ENCODE measurements around the gene FABP1. TPM values are rescaled to one million over a fixed set of nuclear protein-coding genes. Genes with fewer than 3 reads are reported as not detected.

Gene FABP1
- total RNA-seq, result not detected in 2 replicates

GRCh38 chr2:88127888-88128653 is at the start of gene FABP1:
FABP1 (minus strand) TSS chr2:88128062; CDS start chr2:88128017, 45 bp downstream.
- DNase-seq (ENCODE audit: extremely low read depth, low read depth, low spot score), result no peak

- DNase-seq (ENCODE audit: extremely low read depth, low read depth, low spot score), result no peak
Observed at GRCh38 chr2:88177556-88177955, 49.7 kb upstream of the FABP1 start.

GRCh38 chr2:88176352-88176984 is 48.6 kb upstream of the FABP1 start:
- DNase-seq (ENCODE audit: extremely low read depth, low read depth, low spot score), result no peak

DNA sequence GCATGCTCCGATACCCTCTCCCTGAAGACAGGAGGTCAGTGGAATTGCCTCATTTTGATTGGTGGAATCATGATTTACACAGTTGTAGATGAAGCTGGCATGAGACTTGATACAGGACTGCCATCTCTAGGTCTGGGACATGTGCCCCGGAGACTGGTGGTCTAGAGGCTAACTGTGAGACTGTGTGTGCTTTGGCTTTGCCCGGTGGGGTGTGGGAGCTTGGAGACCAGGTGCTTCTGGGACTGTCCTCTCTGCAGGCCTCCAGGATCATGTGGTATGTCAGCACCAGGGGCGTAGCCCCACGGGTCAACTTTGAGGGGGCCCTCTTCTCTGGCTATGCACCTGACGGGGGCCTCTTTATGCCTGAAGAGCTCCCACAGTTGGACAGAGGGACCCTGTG is 45.0 kb upstream of the FABP1 start:
- no peak for DNase-seq (ENCODE audit: extremely low read depth, low read depth, low spot score)

DNA sequence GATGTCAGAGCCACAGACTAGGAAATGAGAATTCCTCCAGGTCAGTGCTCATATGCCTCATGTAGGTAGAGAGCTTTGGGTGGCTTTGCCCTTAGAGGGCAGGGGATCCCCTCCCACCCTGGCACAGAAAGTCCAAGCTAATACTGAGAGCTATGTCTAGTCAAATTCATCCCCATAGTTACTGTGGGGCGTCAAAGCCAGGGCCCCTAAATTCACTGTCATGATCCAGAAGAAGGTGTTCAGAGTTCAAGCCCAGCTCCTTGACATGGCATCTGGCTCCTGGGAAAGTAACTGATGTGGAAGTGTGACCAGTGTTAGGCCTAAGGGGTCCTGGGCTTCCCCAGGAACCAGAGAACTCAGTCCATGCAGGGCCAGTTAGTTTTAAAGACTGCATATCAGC is 44.1 kb upstream of the FABP1 start:
- no peak for DNase-seq (ENCODE audit: extremely low read depth, low read depth, low spot score)

DNA sequence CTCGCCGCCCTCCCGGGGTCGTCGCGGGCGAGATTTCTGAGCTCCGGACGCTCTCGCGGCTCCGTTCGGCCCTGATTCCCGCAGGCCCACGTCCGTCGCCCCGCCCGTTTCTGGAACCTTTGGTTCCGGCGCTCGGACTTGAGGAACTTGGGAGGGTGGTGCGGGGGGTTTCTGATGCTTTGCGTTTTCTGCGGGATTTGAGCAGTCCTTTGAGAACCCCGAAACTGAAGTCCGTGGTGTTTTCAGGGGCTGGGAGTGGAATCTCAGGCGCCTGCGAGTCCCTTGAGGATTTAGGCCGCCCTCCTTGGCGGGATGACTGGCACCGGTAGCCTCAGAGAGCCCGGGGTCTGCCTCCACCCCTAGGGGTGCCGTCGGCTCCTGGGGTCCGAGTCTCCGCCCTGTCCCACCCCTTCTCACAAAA is 42.6 kb upstream of the FABP1 start:
- no peak for DNase-seq (ENCODE audit: extremely low read depth, low read depth, low spot score)

DNA sequence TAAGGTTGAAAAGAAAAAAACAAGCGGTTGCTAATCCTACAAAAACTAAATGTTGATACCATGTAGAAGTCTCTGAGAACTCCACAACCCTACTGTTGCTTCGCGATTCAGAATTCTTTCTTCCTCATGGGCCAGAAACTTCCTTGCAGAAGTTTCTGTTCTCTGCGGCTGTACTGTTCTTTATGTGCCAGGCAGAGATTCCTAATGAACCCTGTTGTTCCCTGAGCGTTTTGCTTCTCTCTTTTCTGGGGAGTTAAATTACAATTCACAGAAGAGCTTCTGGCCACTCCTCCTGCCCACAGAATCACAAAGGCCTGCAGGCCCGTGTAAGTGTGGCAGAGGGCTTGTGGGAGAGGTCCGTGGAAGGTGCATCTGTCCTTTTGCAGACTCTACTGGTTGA is 40.5 kb upstream of the FABP1 start:
- DNase-seq (ENCODE audit: extremely low read depth, low read depth, low spot score), result no peak

- no peak for DNase-seq (ENCODE audit: extremely low read depth, low read depth, low spot score)
Observed at GRCh38 chr2:88167740-88168139, 39.9 kb upstream of the FABP1 start.

- no peak for DNase-seq (ENCODE audit: extremely low read depth, low read depth, low spot score)
Observed at GRCh38 chr2:88165332-88166003, 37.6 kb upstream of the FABP1 start.

DNA sequence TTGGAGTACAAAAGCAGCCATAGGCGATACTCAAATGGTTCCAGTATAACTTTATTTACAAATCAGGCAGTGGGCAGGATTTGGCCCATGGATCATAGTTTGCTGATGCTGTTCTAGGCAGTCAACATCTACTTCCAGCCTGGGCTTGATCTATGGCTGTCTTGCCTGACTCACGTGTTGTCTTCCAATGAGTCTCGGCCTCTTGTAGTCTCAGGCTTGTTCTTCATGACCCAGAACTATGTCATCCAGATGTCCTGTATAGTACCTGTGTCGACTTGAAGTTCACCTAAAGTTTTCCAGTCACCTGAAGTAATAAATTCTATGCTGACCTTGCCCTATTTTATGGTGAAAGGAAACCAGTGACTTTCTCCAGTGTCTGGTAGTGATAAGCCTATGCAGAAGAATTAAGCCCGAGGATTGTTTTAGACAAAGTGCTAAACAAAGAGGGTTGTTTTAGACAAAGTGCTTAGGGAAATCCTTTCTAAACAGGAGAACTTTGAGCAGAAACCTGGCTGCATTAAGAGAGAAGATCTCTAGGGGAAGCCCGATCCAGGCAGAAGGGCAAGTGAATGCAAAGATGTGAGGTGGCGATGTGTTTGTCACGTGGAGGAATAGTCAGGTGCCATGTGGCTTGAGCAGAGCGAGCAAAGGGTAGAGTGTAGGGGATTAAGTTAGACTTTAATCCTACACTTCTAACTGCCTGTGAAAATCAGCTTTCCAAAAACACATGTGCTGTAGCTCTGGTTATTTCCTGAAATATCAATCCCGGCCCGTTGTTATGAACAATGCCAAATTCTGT is 33.8 kb upstream of the FABP1 start:
- no peak for DNase-seq (ENCODE audit: extremely low read depth, low read depth, low spot score)

GRCh38 chr2:88160517-88160916 is 32.7 kb upstream of the FABP1 start:
- DNase-seq (ENCODE audit: extremely low read depth, low read depth, low spot score), result no peak

GRCh38 chr2:88159955-88160415 is 32.1 kb upstream of the FABP1 start:
- DNase-seq (ENCODE audit: extremely low read depth, low read depth, low spot score), result peak; percentile 23

- DNase-seq (ENCODE audit: extremely low read depth, low read depth, low spot score), result no peak
Observed at GRCh38 chr2:88159481-88159880, 31.6 kb upstream of the FABP1 start.

DNA sequence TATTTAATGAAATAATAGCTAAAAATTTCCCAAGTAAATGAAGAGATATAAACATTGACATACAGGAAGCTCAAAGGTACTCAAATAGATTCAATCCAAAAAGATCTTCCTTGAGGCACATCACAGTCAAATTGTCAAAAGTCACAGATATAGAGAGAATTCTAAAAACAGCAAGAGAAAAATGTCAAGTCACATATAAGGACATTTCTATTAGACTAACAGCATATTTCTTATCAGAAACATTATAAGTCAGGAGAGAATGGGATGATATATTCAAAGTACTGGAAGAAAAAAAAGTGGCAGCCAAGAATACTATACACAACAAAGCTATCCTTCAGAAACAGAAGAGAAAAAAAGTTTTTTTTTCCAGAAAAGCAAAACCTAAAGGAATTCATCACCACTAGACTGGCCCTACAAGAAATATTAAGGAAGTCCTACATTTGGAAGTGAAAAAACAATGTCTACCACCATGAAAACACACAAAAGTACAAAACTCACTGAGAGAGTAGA is 21.1 kb upstream of the FABP1 start:
- DNase-seq (ENCODE audit: extremely low read depth, low read depth, low spot score), result no peak

DNA sequence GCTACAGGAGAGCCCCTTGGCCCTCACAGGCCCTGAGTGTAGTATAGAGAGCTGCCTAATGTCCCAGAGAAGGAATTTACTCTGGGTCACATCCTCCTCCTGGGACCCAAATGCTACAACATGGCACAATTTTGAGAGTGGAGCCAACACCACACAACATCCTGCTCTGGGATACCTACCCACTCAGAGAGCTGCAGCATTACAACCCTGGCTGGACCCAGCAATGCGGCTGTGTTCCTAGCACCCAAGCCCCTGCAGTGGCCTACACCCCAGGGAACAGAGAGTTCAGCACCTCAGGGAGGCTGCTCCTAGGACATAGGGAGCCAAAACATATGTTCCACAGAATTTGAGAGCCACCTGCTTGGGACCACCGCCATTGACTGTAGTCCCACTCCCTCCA is 19.3 kb upstream of the FABP1 start:
- no peak for DNase-seq (ENCODE audit: extremely low read depth, low read depth, low spot score)

- DNase-seq (ENCODE audit: extremely low read depth, low read depth, low spot score), result no peak
Observed at GRCh38 chr2:88146590-88146989, 18.7 kb upstream of the FABP1 start.

DNA sequence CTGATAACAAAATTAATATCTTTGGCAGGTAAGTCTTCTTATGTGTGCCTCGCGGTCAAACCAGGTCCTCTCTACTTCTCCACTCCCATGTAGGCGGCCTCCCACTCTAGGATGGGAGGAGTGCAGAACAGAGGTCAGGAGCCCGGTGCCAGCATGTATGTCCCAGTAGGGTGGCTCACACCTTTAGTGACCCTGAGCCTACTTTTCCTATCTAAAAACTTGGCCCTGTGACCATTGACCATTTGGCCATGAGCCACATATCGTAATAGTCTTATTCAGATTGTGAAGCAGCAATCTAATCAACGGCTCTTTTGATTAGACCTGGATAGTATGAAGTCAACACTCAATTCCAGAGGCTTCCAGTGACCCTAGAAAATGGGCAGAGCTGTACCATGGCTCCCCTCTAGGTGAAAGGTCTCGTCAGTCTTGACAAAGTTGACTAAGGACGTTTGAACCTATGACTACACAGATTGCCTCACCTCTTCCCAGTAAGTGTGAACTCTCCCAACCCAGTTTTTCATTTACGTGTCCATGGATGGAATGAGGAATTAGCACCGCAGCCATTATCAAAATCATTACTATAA is 17.1 kb upstream of the FABP1 start:
- DNase-seq (ENCODE audit: extremely low read depth, low read depth, low spot score), result no peak

GRCh38 chr2:88144271-88144670 is 16.4 kb upstream of the FABP1 start:
- DNase-seq (ENCODE audit: extremely low read depth, low read depth, low spot score), result no peak

DNA sequence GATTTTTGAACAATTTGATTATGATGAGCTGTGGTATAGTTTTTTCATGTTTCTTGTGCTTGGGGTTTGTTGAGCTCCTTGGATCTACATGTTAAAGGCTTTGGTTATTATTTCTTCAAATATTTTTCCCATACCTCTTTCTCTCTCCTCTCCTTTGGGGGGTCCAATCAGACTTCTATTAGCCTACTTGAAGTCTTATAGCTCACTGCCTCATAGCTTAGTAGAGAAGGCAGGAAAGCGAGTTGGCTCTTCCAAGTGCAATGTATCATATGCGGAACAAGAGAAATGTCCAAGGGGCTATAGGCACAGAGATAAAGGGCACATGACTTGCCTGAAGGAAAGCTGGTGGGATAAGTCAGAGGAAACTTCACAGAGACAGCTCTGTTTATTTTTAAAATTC is 14.1 kb upstream of the FABP1 start:
- no peak for DNase-seq (ENCODE audit: extremely low read depth, low read depth, low spot score)

DNA sequence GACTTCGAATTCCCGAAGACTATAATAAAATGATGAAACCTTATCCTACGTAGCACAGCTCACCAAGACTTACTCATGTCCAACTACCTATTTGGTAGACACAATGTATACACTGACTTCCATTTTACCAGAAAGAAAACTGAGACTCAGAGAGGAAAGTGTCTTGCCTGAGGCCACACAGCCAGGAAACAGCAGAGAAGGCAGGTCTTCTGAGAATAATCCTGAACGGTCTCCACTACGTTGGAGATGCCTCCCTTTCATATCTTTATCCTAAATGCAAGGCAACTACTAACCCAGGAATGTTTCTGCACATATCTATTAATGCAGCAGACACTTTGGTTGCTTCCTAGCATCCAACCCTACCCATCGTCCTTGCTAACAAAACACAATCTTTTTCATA is 11.9 kb upstream of the FABP1 start:
- no peak for DNase-seq (ENCODE audit: extremely low read depth, low read depth, low spot score)
